ENCODE measurements around the gene CREG1. TPM values are rescaled to one million over a fixed set of nuclear protein-coding genes. Genes with fewer than 3 reads are reported as not detected.

CREG1 gene
- total and polyA plus RNA-seq, 2 experiments from 2014 or later, result 21.2 to 42.7 TPM

DNA sequence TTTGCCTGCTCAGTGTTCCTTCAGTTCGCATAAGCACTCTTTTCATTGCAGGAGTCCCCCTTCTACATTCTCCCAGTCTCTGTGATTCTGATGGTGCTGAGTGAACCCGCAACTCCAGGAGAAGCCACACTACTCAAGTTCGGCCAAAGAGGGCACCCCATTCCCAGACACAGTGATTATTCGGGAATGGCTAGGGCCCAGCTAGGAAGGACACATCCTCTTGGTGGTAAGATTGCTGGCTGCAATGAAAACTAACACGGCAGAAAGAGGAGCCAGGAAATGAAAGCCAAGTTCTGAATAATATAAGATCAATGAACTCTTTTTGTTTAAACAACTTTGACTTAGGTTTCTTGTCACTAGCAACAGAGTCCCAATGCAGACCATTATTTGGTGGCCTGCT, 14.9 kb downstream of the CREG1 start:
- Histone ChIP-seq H2AFZ (no peak overlapping the region), H3K27ac (ENCODE audit: low read depth) (no peak overlapping the region), H3K4me3 (no peak overlapping the region), H3K4me2 (no peak overlapping the region), H3K36me3 (ENCODE audit: insufficient read depth) (no peaks in the 10 kb centered on the region), H3K79me2 (replicated peaks; ENCODE audit: insufficient read depth) (no peaks in the 10 kb centered on the region), H4K20me1 (replicated peaks; ENCODE audit: insufficient read depth) (no peaks in the 10 kb centered on the region), H3K4me1 (ENCODE audit: insufficient read depth) (no peaks in the 10 kb centered on the region), H3F3A (replicated peaks; ENCODE audit: low read depth) (no peaks in the 10 kb centered on the region), H3K9me2 (ENCODE audit: insufficient read depth) (no peaks in the 10 kb centered on the region), H3K27me3 (ENCODE audit: insufficient read depth) (no peaks in the 10 kb centered on the region)
- peak; percentile 85 for ATAC-seq
- no peak overlapping the region for H3K4me3 Mint-ChIP-seq
- H3K27ac Mint-ChIP-seq, result no peak overlapping the region
- DNase-seq (ENCODE audit: low spot score), result peak; percentile 90
- TF ChIP-seq, protein P1, sequence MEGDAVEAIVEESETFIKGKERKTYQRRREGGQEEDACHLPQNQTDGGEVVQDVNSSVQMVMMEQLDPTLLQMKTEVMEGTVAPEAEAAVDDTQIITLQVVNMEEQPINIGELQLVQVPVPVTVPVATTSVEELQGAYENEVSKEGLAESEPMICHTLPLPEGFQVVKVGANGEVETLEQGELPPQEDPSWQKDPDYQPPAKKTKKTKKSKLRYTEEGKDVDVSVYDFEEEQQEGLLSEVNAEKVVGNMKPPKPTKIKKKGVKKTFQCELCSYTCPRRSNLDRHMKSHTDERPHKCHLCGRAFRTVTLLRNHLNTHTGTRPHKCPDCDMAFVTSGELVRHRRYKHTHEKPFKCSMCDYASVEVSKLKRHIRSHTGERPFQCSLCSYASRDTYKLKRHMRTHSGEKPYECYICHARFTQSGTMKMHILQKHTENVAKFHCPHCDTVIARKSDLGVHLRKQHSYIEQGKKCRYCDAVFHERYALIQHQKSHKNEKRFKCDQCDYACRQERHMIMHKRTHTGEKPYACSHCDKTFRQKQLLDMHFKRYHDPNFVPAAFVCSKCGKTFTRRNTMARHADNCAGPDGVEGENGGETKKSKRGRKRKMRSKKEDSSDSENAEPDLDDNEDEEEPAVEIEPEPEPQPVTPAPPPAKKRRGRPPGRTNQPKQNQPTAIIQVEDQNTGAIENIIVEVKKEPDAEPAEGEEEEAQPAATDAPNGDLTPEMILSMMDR (conservative IDR thresholded peaks at IDR 0.05; ENCODE audit: low read depth in 2 of 2), result peak; percentile 54 to 71
- TF ChIP-seq STAT1 (IDR thresholded peaks at IDR 0.05; ENCODE audit: unreplicated experiment), result no peak
- no peaks in the 10 kb centered on the region; the same call in 2 of the 3 replicates for H3K36me3 Mint-ChIP-seq (ENCODE audit: low read depth)
- peaks cover 15% of the 10 kb centered on the region; the same call in 2 of the 3 replicates for H3K4me1 Mint-ChIP-seq
- H3K9me3 Mint-ChIP-seq, result no peaks in the 10 kb centered on the region
- H3K27me3 Mint-ChIP-seq (ENCODE audit: insufficient read depth, low read depth, poor library complexity), result peaks cover 7% of the 10 kb centered on the region

DNA sequence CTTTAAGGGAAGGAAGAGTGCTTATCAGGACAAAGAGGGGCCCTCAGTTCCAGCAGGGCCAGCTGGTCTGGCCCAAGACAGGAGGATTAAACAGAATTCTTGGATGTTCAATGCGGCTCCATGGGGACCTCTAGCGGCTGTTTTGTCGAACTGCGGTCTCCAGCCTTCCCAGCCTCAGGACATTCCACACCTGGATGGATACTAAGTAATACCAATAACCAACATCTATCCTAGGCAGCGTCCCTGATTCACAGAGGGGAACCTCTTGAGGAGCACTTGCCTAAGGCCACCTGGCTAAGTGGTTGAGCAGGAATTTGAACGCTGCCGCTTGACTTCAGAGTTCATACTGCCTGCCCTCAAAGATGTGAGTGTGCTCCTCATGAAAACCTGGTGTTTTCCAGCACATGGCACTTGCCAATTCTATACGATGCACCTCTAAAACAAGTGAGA, 19.7 kb downstream of the CREG1 start:
- Mint-ChIP-seq H3K27ac (no peak overlapping the region), H3K36me3 (ENCODE audit: low read depth) (no peaks in the 10 kb centered on the region), H3K4me1 (peaks cover 7% of the 10 kb centered on the region; the same call in 2 of the 3 replicates), H3K9me3 (no peaks in the 10 kb centered on the region), H3K27me3 (ENCODE audit: insufficient read depth, low read depth, poor library complexity) (peaks cover 2% of the 10 kb centered on the region), H3K4me3 (no peak overlapping the region)
- ATAC-seq (peak; percentile 89), DNase-seq (ENCODE audit: low spot score) (peak; percentile 90)
- Histone ChIP-seq H3K79me2 (replicated peaks; ENCODE audit: insufficient read depth) (no peaks in the 10 kb centered on the region), H4K20me1 (replicated peaks; ENCODE audit: insufficient read depth) (no peaks in the 10 kb centered on the region), H2AFZ (peak overlapping the region; percentile 30), H3K4me3 (no peak overlapping the region), H3K4me2 (no peak overlapping the region), H3K9me2 (ENCODE audit: insufficient read depth) (no peaks in the 10 kb centered on the region), H3K4me1 (ENCODE audit: insufficient read depth) (no peaks in the 10 kb centered on the region), H3K27ac (ENCODE audit: low read depth) (no peak overlapping the region), H3K27me3 (ENCODE audit: insufficient read depth) (no peaks in the 10 kb centered on the region), H3F3A (replicated peaks; ENCODE audit: low read depth) (no peaks in the 10 kb centered on the region), H3K36me3 (ENCODE audit: insufficient read depth) (no peaks in the 10 kb centered on the region)
- TF ChIP-seq, protein P2, sequence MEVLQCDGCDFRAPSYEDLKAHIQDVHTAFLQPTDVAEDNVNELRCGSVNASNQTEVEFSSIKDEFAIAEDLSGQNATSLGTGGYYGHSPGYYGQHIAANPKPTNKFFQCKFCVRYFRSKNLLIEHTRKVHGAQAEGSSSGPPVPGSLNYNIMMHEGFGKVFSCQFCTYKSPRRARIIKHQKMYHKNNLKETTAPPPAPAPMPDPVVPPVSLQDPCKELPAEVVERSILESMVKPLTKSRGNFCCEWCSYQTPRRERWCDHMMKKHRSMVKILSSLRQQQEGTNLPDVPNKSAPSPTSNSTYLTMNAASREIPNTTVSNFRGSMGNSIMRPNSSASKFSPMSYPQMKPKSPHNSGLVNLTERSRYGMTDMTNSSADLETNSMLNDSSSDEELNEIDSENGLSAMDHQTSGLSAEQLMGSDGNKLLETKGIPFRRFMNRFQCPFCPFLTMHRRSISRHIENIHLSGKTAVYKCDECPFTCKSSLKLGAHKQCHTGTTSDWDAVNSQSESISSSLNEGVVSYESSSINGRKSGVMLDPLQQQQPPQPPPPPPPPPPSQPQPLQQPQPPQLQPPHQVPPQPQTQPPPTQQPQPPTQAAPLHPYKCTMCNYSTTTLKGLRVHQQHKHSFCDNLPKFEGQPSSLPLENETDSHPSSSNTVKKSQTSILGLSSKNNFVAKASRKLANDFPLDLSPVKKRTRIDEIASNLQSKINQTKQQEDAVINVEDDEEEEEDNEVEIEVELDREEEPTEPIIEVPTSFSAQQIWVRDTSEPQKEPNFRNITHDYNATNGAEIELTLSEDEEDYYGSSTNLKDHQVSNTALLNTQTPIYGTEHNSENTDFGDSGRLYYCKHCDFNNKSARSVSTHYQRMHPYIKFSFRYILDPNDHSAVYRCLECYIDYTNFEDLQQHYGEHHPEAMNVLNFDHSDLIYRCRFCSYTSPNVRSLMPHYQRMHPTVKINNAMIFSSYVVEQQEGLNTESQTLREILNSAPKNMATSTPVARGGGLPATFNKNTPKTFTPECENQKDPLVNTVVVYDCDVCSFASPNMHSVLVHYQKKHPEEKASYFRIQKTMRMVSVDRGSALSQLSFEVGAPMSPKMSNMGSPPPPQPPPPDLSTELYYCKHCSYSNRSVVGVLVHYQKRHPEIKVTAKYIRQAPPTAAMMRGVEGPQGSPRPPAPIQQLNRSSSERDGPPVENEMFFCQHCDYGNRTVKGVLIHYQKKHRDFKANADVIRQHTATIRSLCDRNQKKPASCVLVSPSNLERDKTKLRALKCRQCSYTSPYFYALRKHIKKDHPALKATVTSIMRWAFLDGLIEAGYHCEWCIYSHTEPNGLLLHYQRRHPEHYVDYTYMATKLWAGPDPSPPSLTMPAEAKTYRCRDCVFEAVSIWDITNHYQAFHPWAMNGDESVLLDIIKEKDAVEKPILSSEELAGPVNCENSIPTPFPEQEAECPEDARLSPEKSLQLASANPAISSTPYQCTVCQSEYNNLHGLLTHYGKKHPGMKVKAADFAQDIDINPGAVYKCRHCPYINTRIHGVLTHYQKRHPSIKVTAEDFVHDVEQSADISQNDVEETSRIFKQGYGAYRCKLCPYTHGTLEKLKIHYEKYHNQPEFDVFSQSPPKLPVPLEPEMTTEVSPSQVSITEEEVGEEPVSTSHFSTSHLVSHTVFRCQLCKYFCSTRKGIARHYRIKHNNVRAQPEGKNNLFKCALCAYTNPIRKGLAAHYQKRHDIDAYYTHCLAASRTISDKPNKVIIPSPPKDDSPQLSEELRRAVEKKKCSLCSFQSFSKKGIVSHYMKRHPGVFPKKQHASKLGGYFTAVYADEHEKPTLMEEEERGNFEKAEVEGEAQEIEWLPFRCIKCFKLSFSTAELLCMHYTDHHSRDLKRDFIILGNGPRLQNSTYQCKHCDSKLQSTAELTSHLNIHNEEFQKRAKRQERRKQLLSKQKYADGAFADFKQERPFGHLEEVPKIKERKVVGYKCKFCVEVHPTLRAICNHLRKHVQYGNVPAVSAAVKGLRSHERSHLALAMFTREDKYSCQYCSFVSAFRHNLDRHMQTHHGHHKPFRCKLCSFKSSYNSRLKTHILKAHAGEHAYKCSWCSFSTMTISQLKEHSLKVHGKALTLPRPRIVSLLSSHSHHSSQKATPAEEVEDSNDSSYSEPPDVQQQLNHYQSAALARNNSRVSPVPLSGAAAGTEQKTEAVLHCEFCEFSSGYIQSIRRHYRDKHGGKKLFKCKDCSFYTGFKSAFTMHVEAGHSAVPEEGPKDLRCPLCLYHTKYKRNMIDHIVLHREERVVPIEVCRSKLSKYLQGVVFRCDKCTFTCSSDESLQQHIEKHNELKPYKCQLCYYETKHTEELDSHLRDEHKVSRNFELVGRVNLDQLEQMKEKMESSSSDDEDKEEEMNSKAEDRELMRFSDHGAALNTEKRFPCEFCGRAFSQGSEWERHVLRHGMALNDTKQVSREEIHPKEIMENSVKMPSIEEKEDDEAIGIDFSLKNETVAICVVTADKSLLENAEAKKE (CRISPR knock-in tag; IDR thresholded peaks at IDR 0.05), result no peak
- no peak for TF ChIP-seq NANOG (IDR thresholded peaks at IDR 0.05; ENCODE audit: borderline replicate concordance)
- TF ChIP-seq, protein P1 (conservative IDR thresholded peaks at IDR 0.05; ENCODE audit: low read depth in 2 of 2), result peak; percentile 90 to 94

Measured in GM23338 (cell line).